ENCODE measurements around the gene ANKFY1. TPM values are rescaled to one million over a fixed set of nuclear protein-coding genes. Genes with fewer than 3 reads are reported as not detected.

Gene ANKFY1
- total RNA-seq, 1 experiment from 2014 or later: 38.9 TPM

- H3K4me1 ChIP-seq (ENCODE audit: control insufficient read depth in 1 of 2, insufficient read depth in 2 of 2, low read length in 2 of 2): no peaks in the 10 kb centered on the region
- H3K9me3 ChIP-seq (ENCODE audit: control insufficient read depth in 1 of 2, insufficient read depth in 1 of 2, low read depth in 1 of 2, low read length in 2 of 2): no peaks in the 10 kb centered on the region
- POLR2A ChIA-PET: no interaction called here
- intact Hi-C loops (cut with micrococcal nuclease): no loop called here
- ATAC-seq: no peak
- no peak overlapping the region for H3K4me2 ChIP-seq (ENCODE audit: low read length)
- CTCF ChIA-PET: interaction anchor here (0.7 kb wide), 1 partner anchor 34 kb away, joined by 4 read pairs; no protein-coding TSS in a partner anchor
- H3K4me3 ChIP-seq (replicated peaks in 1 of 2; ENCODE audit: low read depth in 1 of 2, low read length in 2 of 2): no peak overlapping the region
- no peak overlapping the region for H3K27ac ChIP-seq (ENCODE audit: low read depth, low read length)
- H3K27me3 ChIP-seq (ENCODE audit: insufficient read depth, low read length): no peaks in the 10 kb centered on the region
- H4K20me1 ChIP-seq (ENCODE audit: insufficient read depth): peaks cover 3% of the 10 kb centered on the region; the same call in 1 of the 2 replicates
- H3K9me2 ChIP-seq (ENCODE audit: insufficient read depth): no peaks in the 10 kb centered on the region
- no peak for TF ChIP-seq FOSL1 (IDR thresholded peaks at IDR 0.05; ENCODE audit: low read depth)
- TF ChIP-seq CTCF (IDR thresholded peaks at IDR 0.05 in 2 of 3, conservative IDR thresholded peaks at IDR 0.05 in 1 of 3; ENCODE audit: borderline replicate concordance in 1 of 3, insufficient read depth in 1 of 3, low read depth in 2 of 3, low read length in 2 of 3): no peak
- TF ChIP-seq EGR1 (IDR thresholded peaks at IDR 0.05; ENCODE audit: low read depth): no peak
- TF ChIP-seq EZH2phosphoT487 (IDR thresholded peaks at IDR 0.05; ENCODE audit: borderline replicate concordance): no peak
- RAD21 ChIA-PET (ENCODE audit: low non-redundant PET in 1 of 2, low total read pairs in 2 of 2, uncharacterized antibody in 2 of 2, unreplicated experiment in 2 of 2): no interaction called here
- DNase-seq (ENCODE audit: low read depth, low spot score): no peak
- H2AFZ ChIP-seq (ENCODE audit: low read depth, low read length, poor library complexity, severe bottlenecking): no peak overlapping the region
- H3K79me2 ChIP-seq (ENCODE audit: insufficient read depth, low read length): peaks cover 12% of the 10 kb centered on the region
- H3K36me3 ChIP-seq (ENCODE audit: control insufficient read depth in 1 of 2, insufficient read depth in 2 of 2, low read length in 2 of 2): peaks cover 0 to 7% of the 10 kb centered on the region in 2 experiments; a peak in 3 of 4 replicates
- H3K9ac ChIP-seq (ENCODE audit: low read length): no peak overlapping the region
- no TSS peak for BruUV-seq (replicated peaks)
Observed at GRCh38 chr17:4270736-4271135, 7.0 kb upstream of the ANKFY1 start.

- Histone ChIP-seq H3K79me2 (ENCODE audit: insufficient read depth, low read length) (peaks cover 5% of the 10 kb centered on the region; the same call in 1 of the 2 replicates), H3K27me3 (ENCODE audit: insufficient read depth, low read length) (no peaks in the 10 kb centered on the region), H3K36me3 (ENCODE audit: control insufficient read depth in 1 of 2, insufficient read depth in 2 of 2, low read length in 2 of 2) (peaks cover 0 to 7% of the 10 kb centered on the region in 2 experiments; a peak in 3 of 4 replicates), H3K4me3 (replicated peaks in 1 of 2; ENCODE audit: low read depth in 1 of 2, low read length in 2 of 2) (no peak overlapping the region), H3K9me2 (ENCODE audit: insufficient read depth) (no peaks in the 10 kb centered on the region), H3K4me2 (ENCODE audit: low read length) (no peak overlapping the region), H4K20me1 (ENCODE audit: insufficient read depth) (peaks cover 3% of the 10 kb centered on the region; the same call in 1 of the 2 replicates), H2AFZ (ENCODE audit: low read depth, low read length, poor library complexity, severe bottlenecking) (no peak overlapping the region), H3K9me3 (ENCODE audit: control insufficient read depth in 1 of 2, insufficient read depth in 1 of 2, low read depth in 1 of 2, low read length in 2 of 2) (no peaks in the 10 kb centered on the region), H3K4me1 (ENCODE audit: control insufficient read depth in 1 of 2, insufficient read depth in 2 of 2, low read length in 2 of 2) (no peaks in the 10 kb centered on the region), H3K9ac (ENCODE audit: low read length) (no peak overlapping the region), H3K27ac (ENCODE audit: low read depth, low read length) (no peak overlapping the region)
- no peak for DNase-seq (ENCODE audit: low read depth, low spot score)
- POLR2A ChIA-PET: no interaction called here
- intact Hi-C loops (cut with micrococcal nuclease): no loop called here
- BruUV-seq (replicated peaks): no TSS peak
- ATAC-seq: no peak
- CTCF ChIA-PET: interaction anchor here (0.7 kb wide), 1 partner anchor 35 kb away, joined by 4 read pairs; no protein-coding TSS in a partner anchor
- RAD21 ChIA-PET (ENCODE audit: low non-redundant PET in 1 of 2, low total read pairs in 2 of 2, uncharacterized antibody in 2 of 2, unreplicated experiment in 2 of 2): no interaction called here
- no peak for TF ChIP-seq POLR2AphosphoS5 (IDR thresholded peaks at IDR 0.05; ENCODE audit: low read depth, low read length)
- TF ChIP-seq EZH2phosphoT487 (IDR thresholded peaks at IDR 0.05; ENCODE audit: borderline replicate concordance): no peak
- no peak for TF ChIP-seq SP1 (IDR thresholded peaks at IDR 0.05; ENCODE audit: low read depth)
- TF ChIP-seq CTCF (IDR thresholded peaks at IDR 0.05 in 2 of 3, conservative IDR thresholded peaks at IDR 0.05 in 1 of 3; ENCODE audit: borderline replicate concordance in 1 of 3, insufficient read depth in 1 of 3, low read depth in 2 of 3, low read length in 2 of 3): no peak
- no peak for TF ChIP-seq POLR2A (IDR thresholded peaks at IDR 0.05; ENCODE audit: borderline replicate concordance, extremely low read depth, insufficient read depth, insufficient read length)
- no peak for TF ChIP-seq YY1 (IDR thresholded peaks at IDR 0.05; ENCODE audit: extremely low read depth, insufficient replicate concordance, low read depth, low read length)
- TF ChIP-seq RAD21 (IDR thresholded peaks at IDR 0.05; ENCODE audit: low read depth): no peak
- TF ChIP-seq CBX3 (IDR thresholded peaks at IDR 0.05; ENCODE audit: low read depth): no peak
- TF ChIP-seq EZH2 (IDR thresholded peaks at IDR 0.05): no peak
- TF ChIP-seq, protein P1, sequence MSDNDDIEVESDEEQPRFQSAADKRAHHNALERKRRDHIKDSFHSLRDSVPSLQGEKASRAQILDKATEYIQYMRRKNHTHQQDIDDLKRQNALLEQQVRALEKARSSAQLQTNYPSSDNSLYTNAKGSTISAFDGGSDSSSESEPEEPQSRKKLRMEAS (IDR thresholded peaks at IDR 0.05): no peak
- TF ChIP-seq, protein P2, sequence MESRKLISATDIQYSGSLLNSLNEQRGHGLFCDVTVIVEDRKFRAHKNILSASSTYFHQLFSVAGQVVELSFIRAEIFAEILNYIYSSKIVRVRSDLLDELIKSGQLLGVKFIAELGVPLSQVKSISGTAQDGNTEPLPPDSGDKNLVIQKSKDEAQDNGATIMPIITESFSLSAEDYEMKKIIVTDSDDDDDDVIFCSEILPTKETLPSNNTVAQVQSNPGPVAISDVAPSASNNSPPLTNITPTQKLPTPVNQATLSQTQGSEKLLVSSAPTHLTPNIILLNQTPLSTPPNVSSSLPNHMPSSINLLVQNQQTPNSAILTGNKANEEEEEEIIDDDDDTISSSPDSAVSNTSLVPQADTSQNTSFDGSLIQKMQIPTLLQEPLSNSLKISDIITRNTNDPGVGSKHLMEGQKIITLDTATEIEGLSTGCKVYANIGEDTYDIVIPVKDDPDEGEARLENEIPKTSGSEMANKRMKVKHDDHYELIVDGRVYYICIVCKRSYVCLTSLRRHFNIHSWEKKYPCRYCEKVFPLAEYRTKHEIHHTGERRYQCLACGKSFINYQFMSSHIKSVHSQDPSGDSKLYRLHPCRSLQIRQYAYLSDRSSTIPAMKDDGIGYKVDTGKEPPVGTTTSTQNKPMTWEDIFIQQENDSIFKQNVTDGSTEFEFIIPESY (IDR thresholded peaks at IDR 0.05; ENCODE audit: extremely low read depth, insufficient replicate concordance, low read length): no peak
Observed at GRCh38 chr17:4269915-4270314, 6.1 kb upstream of the ANKFY1 start.

Data from HCT116 (cell line).